K562 (cell line): ENCODE results near the gene ZP1. TPM values are rescaled to one million over a fixed set of nuclear protein-coding genes. Genes with fewer than 3 reads are reported as not detected.

Source experiments
- CBFA2T2 ChIP-seq: fragments of 450-650 bp; conservative IDR thresholded peaks from 2 replicates; pipeline ENCODE4 v1.6.1; 2017; ENCODE audit warnings: mild to moderate bottlenecking
- ETV5 ChIP-seq: sonication (generic); formaldehyde crosslinking; IDR thresholded peaks from 2 replicates; pipeline ENCODE4 v1.4.0; 2020; ENCODE audit warnings: low read depth, mild to moderate bottlenecking, missing genetic modification reagents
- FOS ChIP-seq: IDR thresholded peaks from 3 replicates; pipeline ENCODE4 v1.6.1; 2011; ENCODE audit not compliant: insufficient read length; ENCODE audit errors: extremely low read depth
- GABPB1 ChIP-seq: sonication (generic); formaldehyde crosslinking; IDR thresholded peaks from 2 replicates; pipeline ENCODE4 v1.8.0; 2022; ENCODE audit warnings: mild to moderate bottlenecking, missing genetic modification reagents
- GTF2F1 ChIP-seq: IDR thresholded peaks from 2 replicates; pipeline ENCODE4 v1.6.1; 2011; ENCODE audit warnings: low read depth, low read length, improper control_type of control experiment
- HDAC1 ChIP-seq, 2 experiments: fragments of 450-650 bp; IDR thresholded peaks; 2 replicates each; pipeline ENCODE4 v1.6.1; 2016 to 2017; ENCODE audit warnings: inconsistent platforms in 1 of 2, mild to moderate bottlenecking in 1 of 2, moderate library complexity in 1 of 2
- MAZ ChIP-seq, 2 experiments: fragments of 450-650 bp in 1 of 2; sonication (generic) in 1 of 2; formaldehyde crosslinking; IDR thresholded peaks in 1 of 2; conservative IDR thresholded peaks in 1 of 2; 2 replicates each; pipeline versions ENCODE4 v1.4.0 to v1.5.0; 2020; ENCODE audit warnings: mild to moderate bottlenecking in 1 of 2, missing genetic modification reagents in 1 of 2
- MYC ChIP-seq, 2 experiments: fragments of 250-450 bp in 1 of 2; sonication (Bioruptor Pico) in 1 of 2; IDR thresholded peaks; 2 replicates each; pipeline versions ENCODE4 v1.5.1 to v1.6.1; 2012 to 2021; ENCODE audit warnings: low read depth in 2 of 2, borderline replicate concordance in 1 of 2, improper control_type of control experiment in 1 of 2, low read length in 1 of 2, mild to moderate bottlenecking in 1 of 2, moderate library complexity in 1 of 2
- POLR2H ChIP-seq: IDR thresholded peaks from 2 replicates; pipeline ENCODE4 v1.6.1; 2016; ENCODE audit warnings: missing genetic modification characterization, low read depth, mild to moderate bottlenecking, control low read depth, missing compliant biosample characterization, moderate library complexity
- PTRF ChIP-seq: fragments of 450-650 bp; IDR thresholded peaks from 2 replicates; pipeline ENCODE4 v1.6.1; 2016; ENCODE audit warnings: mild to moderate bottlenecking, missing genetic modification characterization, missing compliant biosample characterization
- RAD21 ChIP-seq, 2 experiments: fragments of 250-450 bp in 1 of 2; fragments of 450-650 bp in 1 of 2; sonication (Bioruptor Pico) in 1 of 2; formaldehyde crosslinking in 1 of 2; IDR thresholded peaks in 1 of 2; conservative IDR thresholded peaks in 1 of 2; 2 replicates each; pipeline versions ENCODE4 v1.4.0 to v1.8.0; 2020 to 2022; ENCODE audit warnings: mild to moderate bottlenecking in 2 of 2, moderate library complexity in 1 of 2
- RAD51 ChIP-seq: fragments of 450-650 bp; IDR thresholded peaks from 2 replicates; pipeline ENCODE4 v1.7.1; 2016; ENCODE audit warnings: low read depth, mild to moderate bottlenecking, borderline replicate concordance
- SMAD3 ChIP-seq: fragments of 450-650 bp; formaldehyde crosslinking; conservative IDR thresholded peaks from 2 replicates; pipeline ENCODE4 v1.4.0; 2020; ENCODE audit warnings: mild to moderate bottlenecking
- SMARCC2 ChIP-seq: fragments of 450-650 bp; IDR thresholded peaks from 2 replicates; pipeline ENCODE4 v1.6.1; 2017; ENCODE audit warnings: antibody characterized with exemption, moderate library complexity, mild to moderate bottlenecking, low read depth
- SMC3 ChIP-seq: conservative IDR thresholded peaks from 2 replicates; pipeline ENCODE4 v1.6.1; 2011; ENCODE audit warnings: low read depth, low read length, improper control_type of control experiment; ENCODE audit not compliant: insufficient read depth
- SPI1 ChIP-seq: IDR thresholded peaks from 2 replicates; pipeline ENCODE4 v1.6.1; 2011; ENCODE audit warnings: low read depth, low read length, control low read depth, borderline replicate concordance
- SUPT5H ChIP-seq: fragments of 450-650 bp; IDR thresholded peaks from 2 replicates; pipeline ENCODE4 v1.6.1; 2016
- TCF3 ChIP-seq: sonication (generic); formaldehyde crosslinking; IDR thresholded peaks from 2 replicates; pipeline ENCODE4 v1.4.0; 2020; ENCODE audit warnings: mild to moderate bottlenecking, missing genetic modification reagents
- U2AF1 ChIP-seq: fragments of 200-400 bp; formaldehyde crosslinking; optimal IDR thresholded peaks from 2 replicates; pipeline ENCODE3; 2017; ENCODE audit warnings: mild to moderate bottlenecking, low read depth, low read length, moderate library complexity
- ZFP1 ChIP-seq: fragments of 450-650 bp; formaldehyde crosslinking; IDR thresholded peaks from 2 replicates; pipeline ENCODE4 v1.4.0; 2020; ENCODE audit warnings: mild to moderate bottlenecking, mixed read lengths
- ZFP36 ChIP-seq: fragments of 150-350 bp; IDR thresholded peaks from 2 replicates; pipeline ENCODE4 v1.6.1; 2018; ENCODE audit warnings: low read length, low read depth; ENCODE audit not compliant: partially characterized antibody
- ZNF431 ChIP-seq: sonication (generic); formaldehyde crosslinking; IDR thresholded peaks from 2 replicates; pipeline ENCODE4 v1.8.0; 2022; ENCODE audit warnings: mild to moderate bottlenecking, missing genetic modification reagents
- polyA plus RNA-seq, 8 experiments: library from polyadenylated mRNA; depleted of rRNA in 4 of 8; stranded (reverse) in 5 of 8; unstranded in 3 of 8; fragments of >200 nt; fragmentation: Nextera tagmentation in 2 of 8; fragmentation: Illumina TruSeq in 1 of 8; extraction: Ambion mirVana in 2 of 8; extraction: Trizol in 1 of 8; gene quantifications; 2 replicates each; pipeline versions ENCODE4 v1.2.1 to v1.2.3, GENCODE V29; 2011 to 2014; ENCODE audit warnings: inconsistent platforms in 1 of 8, missing spikeins in 1 of 8
- total RNA-seq, 7 experiments: library from RNA; depleted of rRNA in 6 of 7; stranded (reverse); fragments of >200 nt in 6 of 7; fragmentation: Illumina TruSeq in 2 of 7; extraction: Trizol in 2 of 7; gene quantifications; 2 replicates each; pipeline versions ENCODE4 v1.2.1 to v1.2.3, GENCODE V29; 2011 to 2021; ENCODE audit warnings: low replicate concordance in 1 of 7
- TF ChIP-seq, protein P1 (sequence below): sonication (generic); formaldehyde crosslinking; IDR thresholded peaks from 2 replicates; pipeline ENCODE4 v1.9.0; 2022; ENCODE audit warnings: mild to moderate bottlenecking, missing genetic modification reagents
- TF ChIP-seq, protein P2 (sequence below): sonication (generic); formaldehyde crosslinking; IDR thresholded peaks from 2 replicates; pipeline ENCODE4 v1.4.0; 2020; ENCODE audit warnings: mild to moderate bottlenecking, missing genetic modification reagents
- TF ChIP-seq, protein P3 (sequence below): fragments of 450-650 bp; formaldehyde crosslinking; IDR thresholded peaks from 2 replicates; pipeline ENCODE4 v1.4.0; 2020; ENCODE audit warnings: mild to moderate bottlenecking, mixed read lengths

The ZP1 gene
- total and polyA plus RNA-seq, 9 of the 15 experiments (the other 6 are each of a cell fraction or from before 2014, with no cell fraction given) = 0.11 to 0.15 TPM; not detected in 7

- 0 out of 4 replicates have a peak, but pooled peaks of 1 of the 2 experiments have one; percentile 24 for TF ChIP-seq MAZ (CRISPR knock-in tag; conservative IDR thresholded peaks at IDR 0.05 in 1 of 2, IDR thresholded peaks at IDR 0.05 in 1 of 2)
- TF ChIP-seq ZFP1 (CRISPR knock-in tag) = no peak
- TF ChIP-seq ETV5 (CRISPR knock-in tag) = no peak
- no peak for TF ChIP-seq SMC3
- TF ChIP-seq MYC (IDR thresholded peaks at IDR 0.05; ENCODE audit: low read depth, low read length) = no peak
- TF ChIP-seq MYC (CRISPR knock-in tag; IDR thresholded peaks at IDR 0.05; ENCODE audit: borderline replicate concordance, low read depth) = no peak
- no peak for TF ChIP-seq GTF2F1
- no peak for TF ChIP-seq SMAD3 (CRISPR knock-in tag)
- peak; percentile 10; the same call in 1 of the 2 replicates for TF ChIP-seq RAD51
- TF ChIP-seq GABPB1 (CRISPR knock-in tag) = no peak
- no peak for TF ChIP-seq SUPT5H
- TF ChIP-seq ZFP36 = peak; percentile 52
- no peak for TF ChIP-seq RAD21 (CRISPR knock-in tag; conservative IDR thresholded peaks at IDR 0.05 in 1 of 2, IDR thresholded peaks at IDR 0.05 in 1 of 2)
- TF ChIP-seq HDAC1 (IDR thresholded peaks at IDR 0.05) = no peak
- no peak for TF ChIP-seq U2AF1
- TF ChIP-seq TCF3 (CRISPR knock-in tag) = no peak
- TF ChIP-seq ZNF431 (CRISPR knock-in tag) = 0 out of 2 replicates have a peak, but pooled peaks have one; percentile 43
- TF ChIP-seq POLR2H (tag) = no peak
- TF ChIP-seq FOS = no peak
- TF ChIP-seq, protein P1, sequence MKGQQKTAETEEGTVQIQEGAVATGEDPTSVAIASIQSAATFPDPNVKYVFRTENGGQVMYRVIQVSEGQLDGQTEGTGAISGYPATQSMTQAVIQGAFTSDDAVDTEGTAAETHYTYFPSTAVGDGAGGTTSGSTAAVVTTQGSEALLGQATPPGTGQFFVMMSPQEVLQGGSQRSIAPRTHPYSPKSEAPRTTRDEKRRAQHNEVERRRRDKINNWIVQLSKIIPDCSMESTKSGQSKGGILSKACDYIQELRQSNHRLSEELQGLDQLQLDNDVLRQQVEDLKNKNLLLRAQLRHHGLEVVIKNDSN (CRISPR knock-in tag) = no peak
- TF ChIP-seq CBFA2T2 = no peak
- TF ChIP-seq, protein P2, sequence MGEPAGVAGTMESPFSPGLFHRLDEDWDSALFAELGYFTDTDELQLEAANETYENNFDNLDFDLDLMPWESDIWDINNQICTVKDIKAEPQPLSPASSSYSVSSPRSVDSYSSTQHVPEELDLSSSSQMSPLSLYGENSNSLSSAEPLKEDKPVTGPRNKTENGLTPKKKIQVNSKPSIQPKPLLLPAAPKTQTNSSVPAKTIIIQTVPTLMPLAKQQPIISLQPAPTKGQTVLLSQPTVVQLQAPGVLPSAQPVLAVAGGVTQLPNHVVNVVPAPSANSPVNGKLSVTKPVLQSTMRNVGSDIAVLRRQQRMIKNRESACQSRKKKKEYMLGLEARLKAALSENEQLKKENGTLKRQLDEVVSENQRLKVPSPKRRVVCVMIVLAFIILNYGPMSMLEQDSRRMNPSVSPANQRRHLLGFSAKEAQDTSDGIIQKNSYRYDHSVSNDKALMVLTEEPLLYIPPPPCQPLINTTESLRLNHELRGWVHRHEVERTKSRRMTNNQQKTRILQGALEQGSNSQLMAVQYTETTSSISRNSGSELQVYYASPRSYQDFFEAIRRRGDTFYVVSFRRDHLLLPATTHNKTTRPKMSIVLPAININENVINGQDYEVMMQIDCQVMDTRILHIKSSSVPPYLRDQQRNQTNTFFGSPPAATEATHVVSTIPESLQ (CRISPR knock-in tag) = no peak
- 0 out of 2 replicates have a peak, but pooled peaks have one; percentile 10 for TF ChIP-seq SPI1
- no peak for TF ChIP-seq PTRF (tag)
- TF ChIP-seq, protein P3, sequence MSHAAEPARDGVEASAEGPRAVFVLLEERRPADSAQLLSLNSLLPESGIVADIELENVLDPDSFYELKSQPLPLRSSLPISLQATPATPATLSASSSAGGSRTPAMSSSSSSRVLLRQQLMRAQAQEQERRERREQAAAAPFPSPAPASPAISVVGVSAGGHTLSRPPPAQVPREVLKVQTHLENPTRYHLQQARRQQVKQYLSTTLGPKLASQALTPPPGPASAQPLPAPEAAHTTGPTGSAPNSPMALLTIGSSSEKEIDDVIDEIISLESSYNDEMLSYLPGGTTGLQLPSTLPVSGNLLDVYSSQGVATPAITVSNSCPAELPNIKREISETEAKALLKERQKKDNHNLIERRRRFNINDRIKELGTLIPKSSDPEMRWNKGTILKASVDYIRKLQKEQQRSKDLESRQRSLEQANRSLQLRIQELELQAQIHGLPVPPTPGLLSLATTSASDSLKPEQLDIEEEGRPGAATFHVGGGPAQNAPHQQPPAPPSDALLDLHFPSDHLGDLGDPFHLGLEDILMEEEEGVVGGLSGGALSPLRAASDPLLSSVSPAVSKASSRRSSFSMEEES (CRISPR knock-in tag) = peak; percentile 47
- TF ChIP-seq SMARCC2 = no peak
These were observed 36.7 kb upstream of the ZP1 start (continued) for GRCh38 chr11:60830478-60831142.
